GM12878 (cell line): Measurements from ENCODE around the gene SCMH1. TPM values are rescaled to one million over a fixed set of nuclear protein-coding genes. Genes with fewer than 3 reads are reported as not detected.

Source experiments
- ATAC-seq: fragments of 200-7000 bp; cut with Tn5 transposase; 3 replicates; pipeline ENCODE4 v1.9.1; 2020; ENCODE audit warnings: mild to moderate bottlenecking, moderate library complexity
- BruUV-seq: library from RNA; stranded (reverse); fragments of 400-500 nt; replicated peaks from 2 replicates; lab custom pipeline; 2021; lab: Mats Ljungman, UMichigan
- CTCF ChIA-PET: fragments of 300-600 bp; sonication (Branson Sonifier 250); formaldehyde crosslinking; extraction: SDS; loops from one replicate; lab custom pipeline; 2021; ENCODE audit warnings: inconsistent platforms; lab: Yijun Ruan, JAX
- POLR2A ChIA-PET: fragments of 350-600 bp; formaldehyde crosslinking; extraction: SDS; loops from one replicate; lab custom pipeline; 2021; ENCODE audit warnings: inconsistent platforms; lab: Charles Lee
- RAD21 ChIA-PET: fragments of 300-600 bp; sonication (Branson Sonifier 250); formaldehyde crosslinking; loops from one replicate; lab custom pipeline; 2023; ENCODE audit warnings: antibody characterized with exemption; ENCODE audit not compliant: unreplicated experiment; lab: Charles Lee
- SMC1A ChIA-PET: fragments of 300-600 bp; sonication (Branson Sonifier 250); formaldehyde crosslinking; loops from one replicate; lab custom pipeline; 2023; ENCODE audit not compliant: unreplicated experiment, uncharacterized antibody; lab: Charles Lee
- DNase-seq: peaks from one replicate; pipeline ENCODE4 v3.0.0-alpha.2; 2011; ENCODE audit warnings: low read depth, low spot score
- FAIRE-seq: peaks from 3 replicates; lab custom pipeline; 2011; peaks lifted over from hg19 to GRCh38; lab: Jason Lieb, UNC
- H2AFZ ChIP-seq: 2 replicates; pipeline ENCODE4 v1.6.0; 2011; ENCODE audit warnings: low read depth, low read length, control low read depth; ENCODE audit not compliant: control insufficient read depth
- H3K27ac ChIP-seq: 2 replicates; pipeline ENCODE4 v1.5.1; 2011; ENCODE audit warnings: control low read depth; ENCODE audit not compliant: control insufficient read depth, insufficient read depth
- H3K27me3 ChIP-seq, 2 experiments: replicated peaks in 1 of 2; 2 replicates each; pipeline versions ENCODE4 v1.6.0 to v1.6.1; 2011; ENCODE audit warnings: low read length in 1 of 2; ENCODE audit not compliant: control insufficient read depth in 2 of 2, insufficient read depth in 2 of 2
- H3K36me3 ChIP-seq, 2 experiments: 2 replicates each; pipeline ENCODE4 v1.5.1; 2011; ENCODE audit warnings: low read length in 1 of 2; ENCODE audit not compliant: control insufficient read depth in 2 of 2, insufficient read depth in 2 of 2
- H3K4me1 ChIP-seq: 2 replicates; pipeline ENCODE4 v1.6.1; 2011; ENCODE audit warnings: mild to moderate bottlenecking, low read length, moderate library complexity, mixed read lengths; ENCODE audit not compliant: control insufficient read depth, insufficient read depth
- H3K4me2 ChIP-seq: 2 replicates; pipeline ENCODE4 v1.6.0; 2011; ENCODE audit warnings: control low read depth; ENCODE audit not compliant: control insufficient read depth, insufficient read depth
- H3K4me3 ChIP-seq: fragments of 200-600 bp; sonication (generic); 2 replicates; pipeline ENCODE4 v1.5.1; 2016
- H3K79me2 ChIP-seq: 2 replicates; pipeline ENCODE4 v1.6.0; 2011; ENCODE audit warnings: low read length; ENCODE audit not compliant: control insufficient read depth, insufficient read depth
- H3K9ac ChIP-seq: 2 replicates; pipeline ENCODE4 v1.8.0; 2011; ENCODE audit warnings: low read length, control low read depth, mixed read lengths; ENCODE audit not compliant: control insufficient read depth, insufficient read depth
- H3K9me3 ChIP-seq: replicated peaks from 3 replicates; pipeline ENCODE4 v1.5.1; 2011; ENCODE audit warnings: mild to moderate bottlenecking, low read length; ENCODE audit not compliant: control insufficient read depth, insufficient read depth
- H4K20me1 ChIP-seq: 2 replicates; pipeline ENCODE4 v1.6.0; 2011; ENCODE audit not compliant: control insufficient read depth, insufficient read depth
- CHD2 ChIP-seq: IDR thresholded peaks from 2 replicates; pipeline ENCODE4 v1.6.1; 2011; ENCODE audit warnings: low read depth, low read length, improper control_type of control experiment, borderline replicate concordance
- EED ChIP-seq: sonication (generic); IDR thresholded peaks from 2 replicates; pipeline ENCODE4 v1.6.1; 2016; ENCODE audit warnings: antibody characterized with exemption, low read depth
- EP300 ChIP-seq, 2 experiments: fragments of 150-350 bp in 1 of 2; IDR thresholded peaks; 2 replicates each; pipeline ENCODE4 v1.6.1; 2011 to 2012; ENCODE audit warnings: low read depth in 2 of 2, low read length in 2 of 2, borderline replicate concordance in 1 of 2, improper control_type of control experiment in 1 of 2, inconsistent platforms in 1 of 2; ENCODE audit not compliant: control insufficient read depth in 1 of 2
- IKZF2 ChIP-seq, 2 experiments: fragments of 450-650 bp; IDR thresholded peaks; 2 replicates each; pipeline ENCODE4 v1.6.1; 2017; ENCODE audit warnings: mild to moderate bottlenecking in 2 of 2, moderate library complexity in 2 of 2
- MEF2B ChIP-seq: fragments of 450-650 bp; IDR thresholded peaks from 2 replicates; pipeline ENCODE4 v1.6.1; 2018; ENCODE audit warnings: mild to moderate bottlenecking, moderate library complexity; ENCODE audit not compliant: partially characterized antibody, poor library complexity, severe bottlenecking
- MTA2 ChIP-seq: fragments of 450-650 bp; IDR thresholded peaks from 2 replicates; pipeline ENCODE4 v1.6.1; 2016; ENCODE audit warnings: low read depth, mild to moderate bottlenecking, moderate library complexity
- NFYA ChIP-seq: IDR thresholded peaks from 2 replicates; pipeline ENCODE4 v1.6.1; 2011; ENCODE audit warnings: low read depth, mild to moderate bottlenecking, low read length, improper control_type of control experiment, borderline replicate concordance
- POU2F2 ChIP-seq: IDR thresholded peaks from 3 replicates; pipeline ENCODE4 v1.6.1; 2011; ENCODE audit warnings: low read depth, mild to moderate bottlenecking, low read length, borderline replicate concordance
- RAD51 ChIP-seq: fragments of 450-650 bp; IDR thresholded peaks from 2 replicates; pipeline ENCODE4 v1.6.1; 2016; ENCODE audit warnings: moderate library complexity, mild to moderate bottlenecking, inconsistent platforms
- RUNX3 ChIP-seq: IDR thresholded peaks from 2 replicates; pipeline ENCODE4 v1.6.1; 2012; ENCODE audit warnings: low read length, inconsistent platforms
- SMAD5 ChIP-seq: IDR thresholded peaks from 2 replicates; pipeline ENCODE4 v1.6.1; 2016; ENCODE audit warnings: antibody characterized with exemption, low read depth
- SP1 ChIP-seq: IDR thresholded peaks from one replicate; pipeline ENCODE4 v1.6.1; 2011; ENCODE audit warnings: low read depth, low read length
- SPI1 ChIP-seq: IDR thresholded peaks from 2 replicates; pipeline ENCODE4 v1.6.1; 2011; ENCODE audit warnings: low read depth, mild to moderate bottlenecking, low read length, moderate library complexity, borderline replicate concordance; ENCODE audit not compliant: insufficient read depth
- STAT3 ChIP-seq: IDR thresholded peaks from 2 replicates; pipeline ENCODE4 v1.6.1; 2011; ENCODE audit warnings: low read depth, low read length, improper control_type of control experiment
- ZNF384 ChIP-seq: IDR thresholded peaks from 2 replicates; pipeline ENCODE4 v1.6.1; 2012; ENCODE audit warnings: low read depth, mild to moderate bottlenecking, low read length, improper control_type of control experiment, borderline replicate concordance
- WGBS: methylation state at CpG from one replicate; pipeline ENCODE4 v1.1.6; 2016; ENCODE audit warnings: low lambda C conversion rate; ENCODE audit not compliant: insufficient replicate concordance, insufficient coverage; ENCODE audit errors: missing lambda C conversion rate; 5-methylcytosine and 5-hydroxymethylcytosine counted together
- in situ Hi-C: fragments of 300-500 bp; cut with MboI; formaldehyde crosslinking; loops from 9 replicates; pipeline ENCODE4 v1.14.3; 2018; ENCODE audit warnings: mixed read lengths
- intact Hi-C: fragments of 100-400 bp; cut with micrococcal nuclease; formaldehyde crosslinking; loops from one replicate; pipeline ENCODE4 v1.14.2; 2022; ENCODE audit not compliant: unreplicated experiment
- polyA plus RNA-seq, 11 experiments: library from polyadenylated mRNA; depleted of rRNA in 4 of 11; unstranded in 6 of 11; stranded (reverse) in 5 of 11; fragments of >200 nt; fragmentation: Nextera tagmentation in 4 of 11; fragmentation: Illumina TruSeq in 1 of 11; extraction: Ambion mirVana in 4 of 11; extraction: Trizol in 1 of 11; gene quantifications; 1 replicate in 1 of 11; 2 replicates in 10 of 11; pipeline versions ENCODE4 v1.2.1 to v1.2.3, GENCODE V29; 2011 to 2016; ENCODE audit warnings: inconsistent platforms in 2 of 11, missing spikeins in 2 of 11, low read depth in 1 of 11
- total RNA-seq, 4 experiments: library from RNA; depleted of rRNA in 3 of 4; stranded (reverse); fragments of >200 nt in 3 of 4; fragmentation: Illumina TruSeq in 1 of 4; extraction: Trizol in 1 of 4; gene quantifications; 2 replicates each; pipeline versions ENCODE4 v1.2.1 to v1.2.3, GENCODE V29; 2013 to 2021
- TF ChIP-seq, protein P1 (sequence below): IDR thresholded peaks from 2 replicates; pipeline ENCODE4 v1.6.1; 2011; ENCODE audit warnings: borderline replicate concordance, low read depth, mild to moderate bottlenecking, moderate library complexity, low read length; ENCODE audit not compliant: insufficient read depth, poor library complexity, severe bottlenecking
- TF ChIP-seq, protein P2 (sequence below): fragments of 450-650 bp; IDR thresholded peaks from 2 replicates; pipeline ENCODE4 v1.6.1; 2014; ENCODE audit warnings: mild to moderate bottlenecking
- TF ChIP-seq, protein P3 (sequence below): fragments of 450-650 bp; IDR thresholded peaks from 2 replicates; pipeline ENCODE4 v1.6.1; 2017; ENCODE audit warnings: low read depth, mild to moderate bottlenecking, moderate library complexity

SCMH1 gene
- total and polyA plus RNA-seq, 10 of the 15 experiments (the other 5 are each of a cell fraction or from before 2014, with no cell fraction given), result 7.5 to 44.1 (median 27.8) TPM

DNA sequence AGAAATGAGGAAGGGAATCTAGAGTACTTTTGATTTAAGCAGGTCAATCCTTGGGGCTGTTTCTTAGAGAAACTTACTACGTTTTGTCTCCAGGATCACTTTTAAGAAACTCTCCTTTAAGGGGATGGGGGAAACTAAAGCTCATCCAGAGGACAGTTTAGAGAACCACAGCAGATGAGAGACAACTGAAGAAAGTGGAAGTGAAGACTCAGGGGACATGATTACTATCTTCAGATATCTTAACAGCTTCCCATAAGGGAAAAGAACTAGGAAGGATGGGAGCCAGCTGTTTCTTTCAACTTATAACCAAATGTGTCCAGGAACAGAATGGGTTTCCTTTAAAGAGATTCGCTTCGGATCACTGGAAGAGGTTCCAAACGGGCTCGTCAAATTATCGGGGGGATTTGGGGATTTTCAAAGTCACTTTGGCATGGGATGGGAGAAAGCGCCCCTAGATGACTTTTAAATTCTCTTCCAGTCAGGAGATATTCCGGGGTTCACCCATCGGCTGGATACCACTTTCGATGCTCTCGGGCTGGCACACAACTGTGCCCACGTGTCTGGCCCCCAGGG is 1.2 kb downstream of the SCMH1 start:
- ATAC-seq (peak; percentile 37), DNase-seq (no peak), FAIRE-seq (peak; percentile 59)
- no peaks in the 10 kb centered on the region for H3K9me3 ChIP-seq
- TF ChIP-seq CHD2 (no peak), SP1 (peak; percentile 5), MTA2 (peak; percentile 22; the same call in 1 of the 2 replicates), IKZF2 (IDR thresholded peaks at IDR 0.05) (peak; percentile 65 to 67), EED (peak; percentile 27; the same call in 1 of the 2 replicates), EP300 (IDR thresholded peaks at IDR 0.05; ENCODE audit: borderline replicate concordance in 1 of 2, control insufficient read depth in 1 of 2, low read depth in 2 of 2, low read length in 2 of 2) (no peak), RAD51 (peak; percentile 46), RUNX3 (0 out of 2 replicates have a peak, but pooled peaks have one; percentile 11), SMAD5 (0 out of 2 replicates have a peak, but pooled peaks have one; percentile 39), STAT3 (no peak), SPI1 (peak; percentile 47), POU2F2 (0 out of 3 replicates have a peak, but pooled peaks have one; percentile 20), ZNF384 (peak; percentile 5; the same call in 1 of the 2 replicates), MEF2B (peak; percentile 48), NFYA (no peak)
- TF ChIP-seq, protein P1, sequence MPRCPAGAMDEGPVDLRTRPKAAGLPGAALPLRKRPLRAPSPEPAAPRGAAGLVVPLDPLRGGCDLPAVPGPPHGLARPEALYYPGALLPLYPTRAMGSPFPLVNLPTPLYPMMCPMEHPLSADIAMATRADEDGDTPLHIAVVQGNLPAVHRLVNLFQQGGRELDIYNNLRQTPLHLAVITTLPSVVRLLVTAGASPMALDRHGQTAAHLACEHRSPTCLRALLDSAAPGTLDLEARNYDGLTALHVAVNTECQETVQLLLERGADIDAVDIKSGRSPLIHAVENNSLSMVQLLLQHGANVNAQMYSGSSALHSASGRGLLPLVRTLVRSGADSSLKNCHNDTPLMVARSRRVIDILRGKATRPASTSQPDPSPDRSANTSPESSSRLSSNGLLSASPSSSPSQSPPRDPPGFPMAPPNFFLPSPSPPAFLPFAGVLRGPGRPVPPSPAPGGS, result peak; percentile 29
- TF ChIP-seq, protein P2, sequence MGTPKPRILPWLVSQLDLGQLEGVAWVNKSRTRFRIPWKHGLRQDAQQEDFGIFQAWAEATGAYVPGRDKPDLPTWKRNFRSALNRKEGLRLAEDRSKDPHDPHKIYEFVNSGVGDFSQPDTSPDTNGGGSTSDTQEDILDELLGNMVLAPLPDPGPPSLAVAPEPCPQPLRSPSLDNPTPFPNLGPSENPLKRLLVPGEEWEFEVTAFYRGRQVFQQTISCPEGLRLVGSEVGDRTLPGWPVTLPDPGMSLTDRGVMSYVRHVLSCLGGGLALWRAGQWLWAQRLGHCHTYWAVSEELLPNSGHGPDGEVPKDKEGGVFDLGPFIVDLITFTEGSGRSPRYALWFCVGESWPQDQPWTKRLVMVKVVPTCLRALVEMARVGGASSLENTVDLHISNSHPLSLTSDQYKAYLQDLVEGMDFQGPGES, result no peak
- TF ChIP-seq, protein P3, sequence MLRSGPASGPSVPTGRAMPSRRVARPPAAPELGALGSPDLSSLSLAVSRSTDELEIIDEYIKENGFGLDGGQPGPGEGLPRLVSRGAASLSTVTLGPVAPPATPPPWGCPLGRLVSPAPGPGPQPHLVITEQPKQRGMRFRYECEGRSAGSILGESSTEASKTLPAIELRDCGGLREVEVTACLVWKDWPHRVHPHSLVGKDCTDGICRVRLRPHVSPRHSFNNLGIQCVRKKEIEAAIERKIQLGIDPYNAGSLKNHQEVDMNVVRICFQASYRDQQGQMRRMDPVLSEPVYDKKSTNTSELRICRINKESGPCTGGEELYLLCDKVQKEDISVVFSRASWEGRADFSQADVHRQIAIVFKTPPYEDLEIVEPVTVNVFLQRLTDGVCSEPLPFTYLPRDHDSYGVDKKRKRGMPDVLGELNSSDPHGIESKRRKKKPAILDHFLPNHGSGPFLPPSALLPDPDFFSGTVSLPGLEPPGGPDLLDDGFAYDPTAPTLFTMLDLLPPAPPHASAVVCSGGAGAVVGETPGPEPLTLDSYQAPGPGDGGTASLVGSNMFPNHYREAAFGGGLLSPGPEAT, result peak; percentile 47; the same call in 1 of the 2 replicates
- ChIA-PET CTCF (interaction anchor here (0.6 to 3.7 kb wide), 6 partner anchors 28 to 467 kb away, joined by 3 to 17 read pairs (median 3); no protein-coding TSS in a partner anchor), RAD21 (interaction anchor here (0.7 to 2.4 kb wide), 6 partner anchors 68 to 488 kb away, joined by 3 to 7 read pairs (median 4); partner anchors contain the start of gene CTPS1), POLR2A (no interaction called here), SMC1A (interaction anchor here (0.9 to 2.9 kb wide), 6 partner anchors 10 to 289 kb away, joined by 3 to 10 read pairs (median 4); no protein-coding TSS in a partner anchor)
- peaks cover 17% of the 10 kb centered on the region for H3K4me1 ChIP-seq
- 1% methylated on average over 12 of the region's 12 CpGs for WGBS
- peak overlapping the region; percentile 81 for H3K27ac ChIP-seq
- no peaks in the 10 kb centered on the region for H3K27me3 ChIP-seq
- H4K20me1 ChIP-seq, result no peaks in the 10 kb centered on the region
- H3K4me2 ChIP-seq, result peak overlapping the region; percentile 94
- BruUV-seq, result no TSS peak
- H3K79me2 ChIP-seq, result peaks cover 65% of the 10 kb centered on the region
- H3K4me3 ChIP-seq, result peak overlapping the region; percentile 45
- H3K9ac ChIP-seq, result peak overlapping the region; percentile 87
- intact Hi-C loops, result loop anchor here (5.0 kb wide), 1 partner anchor 84 kb away; no protein-coding TSS in a partner anchor
- in situ Hi-C loops, result no loop called here
- H2AFZ ChIP-seq, result peak overlapping the region; percentile 77
- no peaks in the 10 kb centered on the region for H3K36me3 ChIP-seq
